ENCODE measurements around the gene CCND2.

DNA sequence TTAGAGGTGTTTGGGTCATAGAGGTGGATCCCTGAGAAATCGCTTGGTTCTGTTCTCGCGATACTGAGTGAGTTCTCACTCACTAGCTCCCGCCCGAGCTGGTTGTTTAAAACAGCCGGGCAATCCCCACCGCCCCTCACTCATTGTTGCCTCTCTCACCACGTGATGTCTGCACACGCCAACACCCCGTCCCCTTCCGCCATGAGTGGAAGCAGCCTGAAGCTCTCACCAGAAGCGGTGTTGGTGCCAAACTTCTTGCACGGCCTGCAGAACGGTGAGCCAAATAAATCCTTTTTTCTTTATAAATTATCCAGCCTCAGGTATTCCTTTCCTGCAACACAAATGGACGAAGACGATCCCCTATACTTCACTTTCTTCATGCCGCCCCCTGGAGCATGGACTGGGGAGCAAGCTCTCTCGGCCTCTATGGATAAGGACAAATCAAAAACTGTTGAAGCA, 45.4 kb upstream of the CCND2 start:
- TF ChIP-seq POLR2AphosphoS5 (IDR thresholded peaks at IDR 0.05; ENCODE audit: control insufficient read depth, insufficient read depth, low read depth, low read length) (no peak), SREBF1 (IDR thresholded peaks at IDR 0.05; ENCODE audit: borderline replicate concordance, low read depth, low read length) (no peak), BHLHE40 (IDR thresholded peaks at IDR 0.05; ENCODE audit: low read length) (no peak)
- TF ChIP-seq, protein P1, sequence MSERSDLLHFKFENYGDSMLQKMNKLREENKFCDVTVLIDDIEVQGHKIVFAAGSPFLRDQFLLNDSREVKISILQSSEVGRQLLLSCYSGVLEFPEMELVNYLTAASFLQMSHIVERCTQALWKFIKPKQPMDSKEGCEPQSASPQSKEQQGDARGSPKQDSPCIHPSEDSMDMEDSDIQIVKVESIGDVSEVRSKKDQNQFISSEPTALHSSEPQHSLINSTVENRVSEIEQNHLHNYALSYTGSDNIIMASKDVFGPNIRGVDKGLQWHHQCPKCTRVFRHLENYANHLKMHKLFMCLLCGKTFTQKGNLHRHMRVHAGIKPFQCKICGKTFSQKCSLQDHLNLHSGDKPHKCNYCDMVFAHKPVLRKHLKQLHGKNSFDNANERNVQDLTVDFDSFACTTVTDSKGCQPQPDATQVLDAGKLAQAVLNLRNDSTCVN (CRISPR knock-in tag; IDR thresholded peaks at IDR 0.05), result no peak
- TF ChIP-seq, protein P2, sequence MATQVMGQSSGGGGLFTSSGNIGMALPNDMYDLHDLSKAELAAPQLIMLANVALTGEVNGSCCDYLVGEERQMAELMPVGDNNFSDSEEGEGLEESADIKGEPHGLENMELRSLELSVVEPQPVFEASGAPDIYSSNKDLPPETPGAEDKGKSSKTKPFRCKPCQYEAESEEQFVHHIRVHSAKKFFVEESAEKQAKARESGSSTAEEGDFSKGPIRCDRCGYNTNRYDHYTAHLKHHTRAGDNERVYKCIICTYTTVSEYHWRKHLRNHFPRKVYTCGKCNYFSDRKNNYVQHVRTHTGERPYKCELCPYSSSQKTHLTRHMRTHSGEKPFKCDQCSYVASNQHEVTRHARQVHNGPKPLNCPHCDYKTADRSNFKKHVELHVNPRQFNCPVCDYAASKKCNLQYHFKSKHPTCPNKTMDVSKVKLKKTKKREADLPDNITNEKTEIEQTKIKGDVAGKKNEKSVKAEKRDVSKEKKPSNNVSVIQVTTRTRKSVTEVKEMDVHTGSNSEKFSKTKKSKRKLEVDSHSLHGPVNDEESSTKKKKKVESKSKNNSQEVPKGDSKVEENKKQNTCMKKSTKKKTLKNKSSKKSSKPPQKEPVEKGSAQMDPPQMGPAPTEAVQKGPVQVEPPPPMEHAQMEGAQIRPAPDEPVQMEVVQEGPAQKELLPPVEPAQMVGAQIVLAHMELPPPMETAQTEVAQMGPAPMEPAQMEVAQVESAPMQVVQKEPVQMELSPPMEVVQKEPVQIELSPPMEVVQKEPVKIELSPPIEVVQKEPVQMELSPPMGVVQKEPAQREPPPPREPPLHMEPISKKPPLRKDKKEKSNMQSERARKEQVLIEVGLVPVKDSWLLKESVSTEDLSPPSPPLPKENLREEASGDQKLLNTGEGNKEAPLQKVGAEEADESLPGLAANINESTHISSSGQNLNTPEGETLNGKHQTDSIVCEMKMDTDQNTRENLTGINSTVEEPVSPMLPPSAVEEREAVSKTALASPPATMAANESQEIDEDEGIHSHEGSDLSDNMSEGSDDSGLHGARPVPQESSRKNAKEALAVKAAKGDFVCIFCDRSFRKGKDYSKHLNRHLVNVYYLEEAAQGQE (IDR thresholded peaks at IDR 0.05; ENCODE audit: borderline replicate concordance), result no peak
- TF ChIP-seq, protein P2 (CRISPR knock-in tag; IDR thresholded peaks at IDR 0.05; ENCODE audit: low read depth), result no peak

Data from K562 (cell line).